GM21786 (cell line): ENCODE data around the gene TSPAN16.
"Not testable (repeated sequence)": the region's sequence is repeated elsewhere in the genome, so short reads cannot be mapped to it uniquely, and the experiment has no call there.

Experiments used
- ATAC-seq: cut with Tn5 transposase; IDR thresholded peaks from one replicate; pipeline ENCODE4 v1.9.1; 2021; ENCODE audit not compliant: unreplicated experiment

Gene TSPAN16

GRCh38 chr19:11300811-11301120, 4.8 kb downstream of the TSPAN16 start:
- no peak for ATAC-seq

- no peak for ATAC-seq
These were observed 9.0 kb downstream of the TSPAN16 start for GRCh38 chr19:11304936-11305335.

GRCh38 chr19:11306337-11306736, 10.4 kb downstream of the TSPAN16 start:
- ATAC-seq, result no peak

- not testable (repeated sequence) for ATAC-seq
These were observed 24.5 kb downstream of the TSPAN16 start for GRCh38 chr19:11320278-11320995.

- no peak for ATAC-seq
These were observed 25.5 kb downstream of the TSPAN16 start for GRCh38 chr19:11321191-11322126.

GRCh38 chr19:11322269-11323024, 26.5 kb downstream of the TSPAN16 start:
- ATAC-seq, result no peak

GRCh38 chr19:11323601-11324078, 27.7 kb downstream of the TSPAN16 start:
- no peak for ATAC-seq

GRCh38 chr19:11324079-11324661, 28.2 kb downstream of the TSPAN16 start:
- no peak for ATAC-seq

GRCh38 chr19:11324748-11325389, 28.9 kb downstream of the TSPAN16 start:
- no peak for ATAC-seq

- ATAC-seq, result no peak
These were observed 29.6 kb downstream of the TSPAN16 start for GRCh38 chr19:11325544-11325943.

GRCh38 chr19:11330127-11330526, 34.2 kb downstream of the TSPAN16 start:
- ATAC-seq, result no peak

- ATAC-seq, result no peak
These were observed 35.5 kb downstream of the TSPAN16 start for GRCh38 chr19:11331502-11331901.

GRCh38 chr19:11332822-11333221, 36.9 kb downstream of the TSPAN16 start:
- ATAC-seq, result no peak

GRCh38 chr19:11333838-11334237, 37.9 kb downstream of the TSPAN16 start:
- not testable (repeated sequence) for ATAC-seq

- ATAC-seq, result no peak
These were observed 39.6 kb downstream of the TSPAN16 start for GRCh38 chr19:11335449-11336146.

GRCh38 chr19:11337080-11337479, 41.1 kb downstream of the TSPAN16 start:
- no peak for ATAC-seq

GRCh38 chr19:11338121-11338520, 42.2 kb downstream of the TSPAN16 start:
- no peak for ATAC-seq

GRCh38 chr19:11338569-11339253, 42.8 kb downstream of the TSPAN16 start:
- ATAC-seq, result no peak
